GM12864 (cell line): ENCODE measurements around the gene TPPP2.

Experiments
- DNase-seq: peaks from one replicate; pipeline ENCODE4 v3.0.0-alpha.2; 2011; ENCODE audit warnings: low read depth
- H3K4me3 ChIP-seq: 2 replicates; pipeline ENCODE4 v1.5.1; 2011; ENCODE audit warnings: mild to moderate bottlenecking, low read depth, low read length, control low read depth
- TF ChIP-seq, protein P1 (sequence below): IDR thresholded peaks from 2 replicates; pipeline ENCODE4 v1.5.1; 2011; ENCODE audit warnings: low read depth, mild to moderate bottlenecking, moderate library complexity, low read length, control low read depth, inconsistent platforms; ENCODE audit errors: missing control alignments

Gene TPPP2

DNA sequence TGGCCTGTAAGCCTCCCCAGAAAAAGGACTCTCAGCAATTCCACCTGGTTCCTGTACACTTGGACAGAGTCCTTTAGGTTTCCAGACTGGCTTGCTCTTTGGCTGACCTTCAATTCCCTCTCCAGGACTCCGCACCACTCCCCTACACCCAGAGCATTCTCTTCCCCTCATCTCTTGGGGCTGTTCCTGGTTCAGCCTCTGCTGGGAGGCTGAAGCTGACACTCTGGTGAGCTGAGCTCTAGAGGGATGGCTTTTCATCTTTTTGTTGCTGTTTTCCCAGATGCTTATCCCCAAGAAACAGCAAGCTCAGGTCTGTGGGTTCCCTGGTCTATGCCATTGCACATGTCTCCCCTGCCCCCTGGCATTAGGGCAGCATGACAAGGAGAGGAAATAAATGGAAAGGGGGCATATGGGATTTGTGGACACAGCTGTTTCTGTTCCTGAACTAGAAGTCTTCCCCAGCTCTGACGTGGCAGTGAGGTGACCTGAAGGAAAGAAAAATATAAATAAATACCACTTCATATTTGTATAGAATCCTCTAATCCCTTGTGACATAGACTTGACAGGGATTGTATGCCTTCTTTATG, 13.5 kb downstream of the TPPP2 start:
- no peak overlapping the region for H3K4me3 ChIP-seq
- TF ChIP-seq, protein P1, sequence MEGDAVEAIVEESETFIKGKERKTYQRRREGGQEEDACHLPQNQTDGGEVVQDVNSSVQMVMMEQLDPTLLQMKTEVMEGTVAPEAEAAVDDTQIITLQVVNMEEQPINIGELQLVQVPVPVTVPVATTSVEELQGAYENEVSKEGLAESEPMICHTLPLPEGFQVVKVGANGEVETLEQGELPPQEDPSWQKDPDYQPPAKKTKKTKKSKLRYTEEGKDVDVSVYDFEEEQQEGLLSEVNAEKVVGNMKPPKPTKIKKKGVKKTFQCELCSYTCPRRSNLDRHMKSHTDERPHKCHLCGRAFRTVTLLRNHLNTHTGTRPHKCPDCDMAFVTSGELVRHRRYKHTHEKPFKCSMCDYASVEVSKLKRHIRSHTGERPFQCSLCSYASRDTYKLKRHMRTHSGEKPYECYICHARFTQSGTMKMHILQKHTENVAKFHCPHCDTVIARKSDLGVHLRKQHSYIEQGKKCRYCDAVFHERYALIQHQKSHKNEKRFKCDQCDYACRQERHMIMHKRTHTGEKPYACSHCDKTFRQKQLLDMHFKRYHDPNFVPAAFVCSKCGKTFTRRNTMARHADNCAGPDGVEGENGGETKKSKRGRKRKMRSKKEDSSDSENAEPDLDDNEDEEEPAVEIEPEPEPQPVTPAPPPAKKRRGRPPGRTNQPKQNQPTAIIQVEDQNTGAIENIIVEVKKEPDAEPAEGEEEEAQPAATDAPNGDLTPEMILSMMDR, result no peak
- DNase-seq, result no peak

GRCh38 chr14:21043974-21044618, 14.1 kb downstream of the TPPP2 start:
- H3K4me3 ChIP-seq, result no peak overlapping the region
- TF ChIP-seq, protein P1, result no peak
- DNase-seq, result no peak

DNA sequence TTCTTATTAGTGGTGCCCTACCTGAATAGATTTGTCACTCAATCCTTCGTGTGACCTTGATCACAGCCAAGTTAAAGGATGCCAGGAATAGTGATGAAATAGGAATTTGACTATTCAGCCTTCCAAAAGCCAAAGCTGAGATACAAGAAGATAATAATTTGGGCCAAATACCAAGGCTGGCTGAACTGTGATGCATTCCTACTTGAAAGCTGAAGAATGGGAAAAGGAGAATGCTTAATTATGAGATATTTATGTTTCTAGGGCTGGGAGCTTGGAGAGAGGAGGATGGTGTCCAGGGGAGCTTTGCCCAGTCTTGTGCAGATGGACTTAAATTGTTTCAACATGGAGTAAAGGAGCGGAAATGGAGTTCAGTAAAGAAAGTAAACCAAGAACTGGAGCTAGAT, 17.4 kb downstream of the TPPP2 start:
- no peak for DNase-seq
- TF ChIP-seq, protein P1, result no peak
- H3K4me3 ChIP-seq, result no peak overlapping the region

- TF ChIP-seq, protein P1, result no peak
- no peak overlapping the region for H3K4me3 ChIP-seq
- no peak for DNase-seq
Measured at GRCh38 chr14:21048638-21049037, 18.6 kb downstream of the TPPP2 start.

- no peak for DNase-seq
- no peak overlapping the region for H3K4me3 ChIP-seq
- TF ChIP-seq, protein P1, result no peak
Measured at GRCh38 chr14:21049271-21049673, 19.3 kb downstream of the TPPP2 start.

DNA sequence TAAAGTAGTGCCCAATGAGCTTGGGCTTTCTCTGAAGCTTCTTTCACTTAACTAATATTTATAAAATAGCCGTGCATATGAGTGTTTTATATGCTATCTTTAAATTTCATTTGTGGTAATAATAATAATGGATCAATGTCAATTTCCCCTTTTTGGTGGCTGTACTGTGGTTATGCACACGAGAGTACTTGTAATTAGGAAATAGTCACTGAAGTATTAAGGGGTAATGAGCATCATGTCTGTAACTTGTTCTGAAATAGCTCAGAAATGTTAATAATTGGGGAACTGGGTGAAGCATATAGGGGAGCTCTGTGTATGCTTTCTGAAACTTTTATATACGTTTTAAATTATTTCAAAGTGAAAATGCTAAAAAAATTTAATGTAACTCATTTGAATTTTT, 20.6 kb downstream of the TPPP2 start:
- H3K4me3 ChIP-seq, result no peak overlapping the region
- no peak for DNase-seq
- TF ChIP-seq, protein P1, result no peak
